ENCODE data around the gene TENM4. TPM values are rescaled to one million over a fixed set of nuclear protein-coding genes. Genes with fewer than 3 reads are reported as not detected.

The TENM4 gene
- total RNA-seq, 2 experiments from 2014 or later = not detected

GRCh38 chr11:78933350-78933749 lies 507.5 kb downstream of the TENM4 start:
- Mint-ChIP-seq H3K4me3 (no peak overlapping the region), H3K9me3 (ENCODE audit: insufficient read depth) (no peaks in the 10 kb centered on the region), H3K36me3 (ENCODE audit: low read depth) (no peaks in the 10 kb centered on the region), H3K4me1 (ENCODE audit: low read depth) (no peaks in the 10 kb centered on the region), H3K27ac (no peak overlapping the region), H3K27me3 (ENCODE audit: low read depth) (peaks cover 3% of the 10 kb centered on the region)
- no peak for ATAC-seq
- ChIA-PET CTCF (no interaction called here), POLR2A (no interaction called here)
- no peak for DNase-seq

GRCh38 chr11:78932757-78933156 lies 508.1 kb downstream of the TENM4 start:
- Mint-ChIP-seq H3K4me3 (no peak overlapping the region), H3K27ac (no peak overlapping the region), H3K36me3 (ENCODE audit: low read depth) (no peaks in the 10 kb centered on the region), H3K9me3 (ENCODE audit: insufficient read depth) (no peaks in the 10 kb centered on the region), H3K4me1 (ENCODE audit: low read depth) (no peaks in the 10 kb centered on the region), H3K27me3 (ENCODE audit: low read depth) (peaks cover 3% of the 10 kb centered on the region)
- ChIA-PET POLR2A (no interaction called here), CTCF (no interaction called here)
- ATAC-seq (no peak), DNase-seq (no peak)

GRCh38 chr11:78931891-78932290 lies 508.9 kb downstream of the TENM4 start:
- Mint-ChIP-seq H3K27me3 (ENCODE audit: low read depth) (peaks cover 3% of the 10 kb centered on the region), H3K36me3 (ENCODE audit: low read depth) (no peaks in the 10 kb centered on the region), H3K4me3 (no peak overlapping the region), H3K27ac (no peak overlapping the region), H3K9me3 (ENCODE audit: insufficient read depth) (no peaks in the 10 kb centered on the region), H3K4me1 (ENCODE audit: low read depth) (no peaks in the 10 kb centered on the region)
- DNase-seq = no peak
- ChIA-PET CTCF (no interaction called here), POLR2A (no interaction called here)
- ATAC-seq = no peak

GRCh38 chr11:78930810-78931523 lies 509.9 kb downstream of the TENM4 start:
- ATAC-seq = no peak
- Mint-ChIP-seq H3K4me3 (no peak overlapping the region), H3K27ac (no peak overlapping the region), H3K27me3 (ENCODE audit: low read depth) (peaks cover 3% of the 10 kb centered on the region), H3K4me1 (ENCODE audit: low read depth) (no peaks in the 10 kb centered on the region), H3K36me3 (ENCODE audit: low read depth) (no peaks in the 10 kb centered on the region), H3K9me3 (ENCODE audit: insufficient read depth) (no peaks in the 10 kb centered on the region)
- no peak for DNase-seq
- POLR2A ChIA-PET = no interaction called here
- CTCF ChIA-PET = no interaction called here

- POLR2A ChIA-PET = no interaction called here
- CTCF ChIA-PET = interaction anchor here (1.4 kb wide), 1 partner anchor 284 kb away, joined by 3 read pairs; no protein-coding TSS in a partner anchor
Measured at GRCh38 chr11:78929906-78930220, 511.0 kb downstream of the TENM4 start.

GRCh38 chr11:78929207-78929905 lies 511.5 kb downstream of the TENM4 start:
- H3K36me3 Mint-ChIP-seq (ENCODE audit: low read depth) = no peaks in the 10 kb centered on the region
- no peaks in the 10 kb centered on the region for H3K9me3 Mint-ChIP-seq (ENCODE audit: insufficient read depth)
- no peaks in the 10 kb centered on the region for H3K4me1 Mint-ChIP-seq (ENCODE audit: low read depth)
- H3K4me3 Mint-ChIP-seq = no peak overlapping the region
- H3K27me3 Mint-ChIP-seq (ENCODE audit: low read depth) = peaks cover 3% of the 10 kb centered on the region
- no peak overlapping the region for H3K27ac Mint-ChIP-seq
- DNase-seq (no peak), ATAC-seq (no peak)
- ChIA-PET CTCF (interaction anchor here (1.4 kb wide), 1 partner anchor 284 kb away, joined by 3 read pairs; no protein-coding TSS in a partner anchor), POLR2A (no interaction called here)

More at GRCh38 chr11:78929906-78930220, 511.0 kb downstream of the TENM4 start:
- DNase-seq (no peak), ATAC-seq (no peak)
- Mint-ChIP-seq H3K27me3 (ENCODE audit: low read depth) (peaks cover 3% of the 10 kb centered on the region), H3K4me1 (ENCODE audit: low read depth) (no peaks in the 10 kb centered on the region), H3K4me3 (no peak overlapping the region), H3K36me3 (ENCODE audit: low read depth) (no peaks in the 10 kb centered on the region), H3K9me3 (ENCODE audit: insufficient read depth) (no peaks in the 10 kb centered on the region), H3K27ac (no peak overlapping the region)

- H3K4me1 Mint-ChIP-seq (ENCODE audit: low read depth) = no peaks in the 10 kb centered on the region
- CTCF ChIA-PET = no interaction called here
- ATAC-seq = no peak
- no peak overlapping the region for H3K27ac Mint-ChIP-seq
- POLR2A ChIA-PET = no interaction called here
- no peak overlapping the region for H3K4me3 Mint-ChIP-seq
- no peak for DNase-seq
- no peaks in the 10 kb centered on the region for H3K36me3 Mint-ChIP-seq (ENCODE audit: low read depth)
- H3K27me3 Mint-ChIP-seq (ENCODE audit: low read depth) = peaks cover 3% of the 10 kb centered on the region
- no peaks in the 10 kb centered on the region for H3K9me3 Mint-ChIP-seq (ENCODE audit: insufficient read depth)
Measured at GRCh38 chr11:78927511-78927910, 513.3 kb downstream of the TENM4 start.

GRCh38 chr11:78926633-78927338 lies 514.0 kb downstream of the TENM4 start:
- ATAC-seq (no peak), DNase-seq (no peak)
- no peak overlapping the region for H3K4me3 Mint-ChIP-seq
- CTCF ChIA-PET = no interaction called here
- POLR2A ChIA-PET = no interaction called here
- no peaks in the 10 kb centered on the region for H3K4me1 Mint-ChIP-seq (ENCODE audit: low read depth)
- no peaks in the 10 kb centered on the region for H3K9me3 Mint-ChIP-seq (ENCODE audit: insufficient read depth)
- H3K27ac Mint-ChIP-seq = no peak overlapping the region
- H3K36me3 Mint-ChIP-seq (ENCODE audit: low read depth) = no peaks in the 10 kb centered on the region
- peaks cover 3% of the 10 kb centered on the region for H3K27me3 Mint-ChIP-seq (ENCODE audit: low read depth)

GRCh38 chr11:78925387-78925786 lies 515.4 kb downstream of the TENM4 start:
- Mint-ChIP-seq H3K4me1 (ENCODE audit: low read depth) (no peaks in the 10 kb centered on the region), H3K27ac (no peak overlapping the region), H3K36me3 (ENCODE audit: low read depth) (no peaks in the 10 kb centered on the region), H3K9me3 (ENCODE audit: insufficient read depth) (no peaks in the 10 kb centered on the region), H3K4me3 (no peak overlapping the region), H3K27me3 (ENCODE audit: low read depth) (peaks cover 3% of the 10 kb centered on the region)
- no peak for ATAC-seq
- ChIA-PET CTCF (no interaction called here), POLR2A (no interaction called here)
- no peak for DNase-seq

- Mint-ChIP-seq H3K27me3 (ENCODE audit: low read depth) (no peaks in the 10 kb centered on the region), H3K36me3 (ENCODE audit: low read depth) (no peaks in the 10 kb centered on the region)
- no peak for ATAC-seq
Measured at GRCh38 chr11:78922859-78923625, 517.8 kb downstream of the TENM4 start.

GRCh38 chr11:78921509-78921908 lies 519.3 kb downstream of the TENM4 start:
- ChIA-PET CTCF (no interaction called here), POLR2A (no interaction called here)
- no peaks in the 10 kb centered on the region for H3K9me3 Mint-ChIP-seq (ENCODE audit: insufficient read depth)
- H3K27me3 Mint-ChIP-seq (ENCODE audit: low read depth) = no peaks in the 10 kb centered on the region
- H3K4me1 Mint-ChIP-seq (ENCODE audit: low read depth) = no peaks in the 10 kb centered on the region
- DNase-seq = no peak
- no peak for ATAC-seq
- H3K4me3 Mint-ChIP-seq = no peak overlapping the region
- no peak overlapping the region for H3K27ac Mint-ChIP-seq
- no peaks in the 10 kb centered on the region for H3K36me3 Mint-ChIP-seq (ENCODE audit: low read depth)

More at GRCh38 chr11:78922859-78923625, 517.8 kb downstream of the TENM4 start:
- Mint-ChIP-seq H3K4me1 (ENCODE audit: low read depth) (no peaks in the 10 kb centered on the region), H3K27ac (no peak overlapping the region), H3K9me3 (ENCODE audit: insufficient read depth) (no peaks in the 10 kb centered on the region), H3K4me3 (no peak overlapping the region)
- POLR2A ChIA-PET = no interaction called here
- CTCF ChIA-PET = no interaction called here
- DNase-seq = no peak

- no peak for DNase-seq
- no peaks in the 10 kb centered on the region for H3K4me1 Mint-ChIP-seq (ENCODE audit: low read depth)
- H3K36me3 Mint-ChIP-seq (ENCODE audit: low read depth) = no peaks in the 10 kb centered on the region
- no peak overlapping the region for H3K27ac Mint-ChIP-seq
- no peak overlapping the region for H3K4me3 Mint-ChIP-seq
- POLR2A ChIA-PET = no interaction called here
- H3K27me3 Mint-ChIP-seq (ENCODE audit: low read depth) = no peaks in the 10 kb centered on the region
- no peak for ATAC-seq
- no peaks in the 10 kb centered on the region for H3K9me3 Mint-ChIP-seq (ENCODE audit: insufficient read depth)
- CTCF ChIA-PET = no interaction called here
Measured at GRCh38 chr11:78920329-78920728, 520.5 kb downstream of the TENM4 start.

Data from activated CD8-positive, alpha-beta T cell treated with anti-CD3 and anti-CD28 coated beads, Interleukin-2, amount 10 ng/mL, durations not matched to agents 7 days and 5 days (primary cell).